H9 (cell line): ENCODE results near the gene VSTM2L. TPM values are rescaled to one million over a fixed set of nuclear protein-coding genes. Genes with fewer than 3 reads are reported as not detected.
A peak's percentile ranks its signal among the peaks of the same experiment; 100 is the strongest.

Source experiments
- DNase-seq: peaks from one replicate; pipeline ENCODE4 v3.0.0-alpha.2; 2017
- H2AFZ ChIP-seq: one replicate; pipeline ENCODE4 v1.6.1; 2013; ENCODE audit warnings: mild to moderate bottlenecking, low read length, control low read depth, moderate library complexity
- H2AK5ac ChIP-seq: 2 replicates; pipeline ENCODE4 v1.6.1; 2013; ENCODE audit warnings: low read length, control low read depth, mixed read lengths; ENCODE audit not compliant: insufficient read length
- H2BK120ac ChIP-seq: one replicate; pipeline ENCODE4 v1.6.1; 2013; ENCODE audit warnings: low read depth, mild to moderate bottlenecking, low read length, control low read depth, inconsistent platforms; ENCODE audit not compliant: poor library complexity, severe bottlenecking
- H2BK12ac ChIP-seq: 2 replicates; pipeline ENCODE4 v1.6.1; 2013; ENCODE audit warnings: low read length, control low read depth, mixed read lengths, low read depth; ENCODE audit not compliant: insufficient read length
- H2BK15ac ChIP-seq: 2 replicates; pipeline ENCODE4 v1.6.1; 2013; ENCODE audit warnings: low read depth, low read length, control low read depth
- H2BK20ac ChIP-seq: one replicate; pipeline ENCODE4 v1.6.1; 2013; ENCODE audit warnings: low read depth, mild to moderate bottlenecking, low read length, control low read depth, inconsistent platforms; ENCODE audit not compliant: poor library complexity, severe bottlenecking
- H2BK5ac ChIP-seq: 2 replicates; pipeline ENCODE4 v1.6.1; 2013; ENCODE audit warnings: low read length, control low read depth, mixed read lengths; ENCODE audit not compliant: insufficient read length
- H3K14ac ChIP-seq: 2 replicates; pipeline ENCODE4 v1.6.1; 2013; ENCODE audit warnings: low read length, control low read depth; ENCODE audit not compliant: insufficient read depth
- H3K18ac ChIP-seq: 2 replicates; pipeline ENCODE4 v1.6.1; 2013; ENCODE audit warnings: low read depth, mild to moderate bottlenecking, mixed read lengths, low read length, control low read depth; ENCODE audit not compliant: insufficient read length
- H3K23ac ChIP-seq: 2 replicates; pipeline ENCODE4 v1.6.1; 2013; ENCODE audit warnings: low read length, control low read depth, mixed read lengths, low read depth; ENCODE audit not compliant: insufficient read length
- H3K23me2 ChIP-seq: 2 replicates; pipeline ENCODE4 v1.6.1; 2013; ENCODE audit warnings: low read depth, mild to moderate bottlenecking, mixed read lengths, low read length, control low read depth; ENCODE audit not compliant: insufficient read length, poor library complexity, severe bottlenecking
- H3K27ac ChIP-seq: 2 replicates; pipeline ENCODE4 v1.5.1; 2013; ENCODE audit warnings: low read length, control low read depth, mixed read lengths, low read depth; ENCODE audit not compliant: insufficient read length
- H3K27me3 ChIP-seq: 2 replicates; pipeline ENCODE4 v1.6.1; 2013; ENCODE audit warnings: low read length, control low read depth, inconsistent platforms; ENCODE audit not compliant: insufficient read depth
- H3K4ac ChIP-seq: 2 replicates; pipeline ENCODE4 v1.6.1; 2013; ENCODE audit warnings: low read depth, mild to moderate bottlenecking, control low read depth, inconsistent platforms, low read length, moderate library complexity
- H3K4me1 ChIP-seq: 2 replicates; pipeline ENCODE4 v1.6.1; 2013; ENCODE audit warnings: low read length, control low read depth, inconsistent platforms; ENCODE audit not compliant: insufficient read depth
- H3K4me2 ChIP-seq: 2 replicates; pipeline ENCODE4 v1.6.1; 2013; ENCODE audit warnings: low read length, control low read depth, mixed read lengths; ENCODE audit not compliant: insufficient read length, insufficient read depth
- H3K56ac ChIP-seq: 2 replicates; pipeline ENCODE4 v1.6.1; 2013; ENCODE audit warnings: low read depth, mild to moderate bottlenecking, mixed read lengths, low read length, control low read depth; ENCODE audit not compliant: insufficient read length
- H3K79me1 ChIP-seq: 2 replicates; pipeline ENCODE4 v1.6.1; 2013; ENCODE audit warnings: low read depth, mild to moderate bottlenecking, moderate library complexity, low read length, control low read depth, inconsistent platforms; ENCODE audit not compliant: insufficient read depth, poor library complexity, severe bottlenecking
- H3K79me2 ChIP-seq: 2 replicates; pipeline ENCODE4 v1.6.1; 2013; ENCODE audit warnings: low read length, control low read depth, inconsistent platforms; ENCODE audit not compliant: insufficient read depth
- H3K9ac ChIP-seq: 2 replicates; pipeline ENCODE4 v1.6.1; 2013; ENCODE audit warnings: low read length, control low read depth, mixed read lengths; ENCODE audit not compliant: insufficient read length; ENCODE audit errors: extremely low read depth
- H3K9me3 ChIP-seq: one replicate; pipeline ENCODE4 v1.6.1; 2013; ENCODE audit warnings: low read depth, low read length, inconsistent platforms; ENCODE audit not compliant: control insufficient read depth
- H3T11ph ChIP-seq: one replicate; pipeline ENCODE4 v1.6.1; 2013; ENCODE audit warnings: mild to moderate bottlenecking, low read length, control low read depth, inconsistent platforms
- H4K20me1 ChIP-seq: one replicate; pipeline ENCODE4 v1.6.1; 2013; ENCODE audit not compliant: control insufficient read depth, insufficient read length, insufficient read depth
- H4K5ac ChIP-seq: 2 replicates; pipeline ENCODE4 v1.6.1; 2013; ENCODE audit warnings: low read depth, mild to moderate bottlenecking, mixed read lengths, low read length, control low read depth; ENCODE audit not compliant: insufficient read length
- H4K8ac ChIP-seq: replicated peaks from 2 replicates; pipeline ENCODE4 v1.6.1; 2013; ENCODE audit warnings: low read length, control low read depth, mixed read lengths, low read depth; ENCODE audit not compliant: insufficient read length
- H4K91ac ChIP-seq: 2 replicates; pipeline ENCODE4 v1.6.1; 2013; ENCODE audit warnings: low read depth, mild to moderate bottlenecking, moderate library complexity, mixed read lengths, low read length, control low read depth; ENCODE audit not compliant: insufficient read length
- H3K27ac Mint-ChIP-seq, 3 experiments: 2 replicates in 2 of 3; 3 replicates in 1 of 3; pipeline ENCODE4 v1.8.0; 2020 to 2021; ENCODE audit warnings: mixed read lengths in 3 of 3, mild to moderate bottlenecking in 1 of 3, moderate library complexity in 1 of 3
- H3K27me3 Mint-ChIP-seq: 2 replicates; pipeline ENCODE4 v1.8.0; 2021; ENCODE audit warnings: low read depth, mild to moderate bottlenecking, moderate library complexity, mixed read lengths
- H3K36me3 Mint-ChIP-seq, 3 experiments: 2 replicates in 2 of 3; 3 replicates in 1 of 3; pipeline ENCODE4 v1.8.0; 2020 to 2021; ENCODE audit warnings: low read depth in 3 of 3, mixed read lengths in 3 of 3; ENCODE audit not compliant: insufficient read depth in 1 of 3
- H3K4me1 Mint-ChIP-seq, 2 experiments: 2 replicates each; pipeline ENCODE4 v1.8.0; 2020; ENCODE audit warnings: mixed read lengths in 2 of 2
- H3K4me3 Mint-ChIP-seq, 2 experiments: 2 replicates in 1 of 2; 3 replicates in 1 of 2; pipeline ENCODE4 v1.8.0; 2020 to 2021; ENCODE audit warnings: mild to moderate bottlenecking in 2 of 2, mixed read lengths in 2 of 2, moderate library complexity in 1 of 2
- H3K9me3 Mint-ChIP-seq, 2 experiments: 2 replicates in 1 of 2; 3 replicates in 1 of 2; pipeline ENCODE4 v1.8.0; 2020; ENCODE audit warnings: mild to moderate bottlenecking in 2 of 2, mixed read lengths in 2 of 2, moderate library complexity in 1 of 2
- CTCF ChIP-seq: fragments of 200-600 bp; sonication (generic); conservative IDR thresholded peaks from 3 replicates; pipeline ENCODE4 v1.8.0; 2021; ENCODE audit warnings: antibody characterized with exemption, mild to moderate bottlenecking
- WGBS: extraction: QIAGEN DNeasy Blood & Tissue Kit; methylation state at CpG from one replicate; pipeline ENCODE4 v1.1.7; 2013; ENCODE audit warnings: missing lambda C conversion rate, low lambda C conversion rate, mixed read lengths; ENCODE audit not compliant: insufficient read length; ENCODE audit errors: extremely low coverage; 5-methylcytosine and 5-hydroxymethylcytosine counted together
- total RNA-seq: library from RNA; stranded (reverse); gene quantifications from 2 replicates; pipeline ENCODE4 v1.2.1, GENCODE V29; 2021

VSTM2L gene
- total RNA-seq, 1 experiment from 2014 or later, result 2.1 TPM

DNA sequence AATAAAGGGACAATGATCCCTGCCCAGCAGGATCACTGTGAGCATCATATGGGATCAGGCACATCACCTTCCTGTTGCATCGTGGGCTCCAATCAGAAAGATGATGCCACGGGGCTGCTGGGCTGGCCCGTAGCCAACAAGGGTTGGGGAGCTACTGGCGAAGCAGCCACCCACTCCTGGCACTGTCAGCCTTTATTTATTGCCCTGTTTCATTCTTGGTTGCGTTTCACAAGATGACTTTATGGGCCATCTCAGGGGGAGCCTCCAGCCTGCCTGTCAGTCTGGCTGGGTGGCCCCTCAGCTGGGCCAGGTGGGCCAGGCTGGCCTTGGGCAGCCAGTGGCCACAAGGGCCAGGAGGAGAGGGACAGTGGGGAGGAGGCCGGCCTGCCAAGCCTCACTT lies 17.3 kb downstream of the VSTM2L start:
- Histone ChIP-seq H2AK5ac (no peak overlapping the region), H2AFZ (no peak overlapping the region), H3K23ac (no peak overlapping the region), H2BK5ac (no peak overlapping the region), H3K79me2 (no peaks in the 10 kb centered on the region), H4K8ac (no peak overlapping the region), H3K4me1 (no peaks in the 10 kb centered on the region; the same call in 1 of the 2 replicates), H3K23me2 (peaks cover 11% of the 10 kb centered on the region), H3K27ac (no peak overlapping the region), H3K9me3 (no peaks in the 10 kb centered on the region), H3K4ac (no peak overlapping the region), H4K91ac (no peak overlapping the region), H3K4me2 (no peak overlapping the region), H3K18ac (no peak overlapping the region), H2BK120ac (no peak overlapping the region), H3K27me3 (no peaks in the 10 kb centered on the region), H3K56ac (no peak overlapping the region), H3K79me1 (no peaks in the 10 kb centered on the region), H2BK20ac (no peak overlapping the region), H4K5ac (no peak overlapping the region), H2BK15ac (no peak overlapping the region), H4K20me1 (no peaks in the 10 kb centered on the region), H3K9ac (no peak overlapping the region), H2BK12ac (no peak overlapping the region), H3T11ph (no peak overlapping the region), H3K14ac (no peak overlapping the region)
- Mint-ChIP-seq H3K4me3 (no peak overlapping the region), H3K4me1 (peaks cover 31 to 44% of the 10 kb centered on the region in 2 experiments), H3K9me3 (no peaks in the 10 kb centered on the region; a peak in 1 of 5 replicates), H3K36me3 (no peaks in the 10 kb centered on the region), H3K27ac (peak overlapping the region in 1 of 3 experiments; percentile 83; a peak in 1 of 7 replicates), H3K27me3 (peaks cover 33% of the 10 kb centered on the region)
- no peak for TF ChIP-seq CTCF
- DNase-seq, result no peak
- no CpG with 5 or more reads among the region's 6 CpGs for WGBS
